GM21723 (cell line): ENCODE data around the gene GDPGP1.

Experiments used
- ATAC-seq: cut with Tn5 transposase; IDR thresholded peaks from one replicate; pipeline ENCODE4 v1.9.1; 2021; ENCODE audit warnings: mild to moderate bottlenecking, moderate library complexity; ENCODE audit not compliant: unreplicated experiment

Gene GDPGP1

GRCh38 chr15:90294601-90295269 is 60.7 kb downstream of the GDPGP1 start:
- ATAC-seq = no peak

- ATAC-seq = no peak
Measured at GRCh38 chr15:90295270-90295648, 61.2 kb downstream of the GDPGP1 start.
